Measurements from ENCODE around the gene PKP4. TPM values are rescaled to one million over a fixed set of nuclear protein-coding genes. Genes with fewer than 3 reads are reported as not detected.

The PKP4 gene
- total RNA-seq, 1 experiment from 2014 or later = 52.0 TPM

DNA sequence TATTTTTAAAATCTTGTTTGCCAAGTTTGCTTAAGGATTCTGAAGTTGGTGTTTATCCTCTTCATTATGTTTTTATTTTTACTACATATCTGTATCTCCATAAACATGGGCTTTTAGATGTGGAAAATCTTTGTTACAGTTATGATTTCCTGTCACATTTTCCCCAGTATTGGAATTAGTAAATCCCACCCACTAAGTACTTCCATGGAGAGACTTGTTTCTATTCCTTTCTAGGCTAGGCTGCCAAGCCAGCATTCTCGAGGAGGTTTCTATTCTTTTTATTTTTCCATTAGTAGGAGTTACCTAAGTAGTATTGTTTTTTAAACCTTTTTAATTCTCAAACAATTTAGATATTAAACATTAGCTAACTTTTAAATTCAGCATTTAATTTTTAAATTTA, 22.1 kb downstream of the PKP4 start:
- Mint-ChIP-seq H3K9me3 (peaks cover 0 to 3% of the 10 kb centered on the region in 2 experiments; a peak in 1 of 5 replicates), H3K4me3 (no peak overlapping the region), H3K4me1 (peaks cover 10 to 29% of the 10 kb centered on the region in 2 experiments), H3K27me3 (ENCODE audit: low read depth) (no peaks in the 10 kb centered on the region), H3K36me3 (ENCODE audit: insufficient read depth in 1 of 3, low read depth in 3 of 3) (peaks cover 0 to 7% (median 4%) of the 10 kb centered on the region in 3 experiments; a peak in 4 of 7 replicates), H3K27ac (no peak overlapping the region)
- H4K91ac ChIP-seq (ENCODE audit: insufficient read length, low read depth, low read length) = no peak overlapping the region
- no peak overlapping the region for H2BK12ac ChIP-seq (ENCODE audit: insufficient read length, low read depth, low read length)
- H3K4ac ChIP-seq (ENCODE audit: low read depth, low read length) = no peak overlapping the region
- no peak overlapping the region for H2BK120ac ChIP-seq (ENCODE audit: low read depth, low read length, poor library complexity, severe bottlenecking)
- WGBS (ENCODE audit: extremely low coverage, insufficient read length, low lambda C conversion rate) = no CpG with 5 or more reads among the region's 1 CpG
- no peaks in the 10 kb centered on the region for H3K23me2 ChIP-seq (ENCODE audit: insufficient read length, low read depth, low read length, poor library complexity, severe bottlenecking)
- H3K4me2 ChIP-seq (ENCODE audit: insufficient read depth, insufficient read length, low read length) = no peak overlapping the region
- H2AFZ ChIP-seq (ENCODE audit: low read length) = no peak overlapping the region
- H3K9me3 ChIP-seq (ENCODE audit: control insufficient read depth, low read depth, low read length) = no peaks in the 10 kb centered on the region
- H2BK5ac ChIP-seq (ENCODE audit: insufficient read length, low read length) = no peak overlapping the region
- no peak overlapping the region for H3T11ph ChIP-seq (ENCODE audit: low read length)
- H3K4me1 ChIP-seq (ENCODE audit: insufficient read depth, low read length) = no peaks in the 10 kb centered on the region; the same call in 1 of the 2 replicates
- H2BK15ac ChIP-seq (ENCODE audit: low read depth, low read length) = no peak overlapping the region
- H3K23ac ChIP-seq (ENCODE audit: insufficient read length, low read depth, low read length) = no peak overlapping the region
- no peak overlapping the region for H3K18ac ChIP-seq (ENCODE audit: insufficient read length, low read depth, low read length)
- H3K27ac ChIP-seq (ENCODE audit: insufficient read length, low read depth, low read length) = no peak overlapping the region
- H2AK5ac ChIP-seq (ENCODE audit: insufficient read length, low read length) = no peak overlapping the region
- no peak overlapping the region for H3K56ac ChIP-seq (ENCODE audit: insufficient read length, low read depth, low read length)
- no peak for DNase-seq
- no peak overlapping the region for H2BK20ac ChIP-seq (ENCODE audit: low read depth, low read length, poor library complexity, severe bottlenecking)
- TF ChIP-seq, protein P1, sequence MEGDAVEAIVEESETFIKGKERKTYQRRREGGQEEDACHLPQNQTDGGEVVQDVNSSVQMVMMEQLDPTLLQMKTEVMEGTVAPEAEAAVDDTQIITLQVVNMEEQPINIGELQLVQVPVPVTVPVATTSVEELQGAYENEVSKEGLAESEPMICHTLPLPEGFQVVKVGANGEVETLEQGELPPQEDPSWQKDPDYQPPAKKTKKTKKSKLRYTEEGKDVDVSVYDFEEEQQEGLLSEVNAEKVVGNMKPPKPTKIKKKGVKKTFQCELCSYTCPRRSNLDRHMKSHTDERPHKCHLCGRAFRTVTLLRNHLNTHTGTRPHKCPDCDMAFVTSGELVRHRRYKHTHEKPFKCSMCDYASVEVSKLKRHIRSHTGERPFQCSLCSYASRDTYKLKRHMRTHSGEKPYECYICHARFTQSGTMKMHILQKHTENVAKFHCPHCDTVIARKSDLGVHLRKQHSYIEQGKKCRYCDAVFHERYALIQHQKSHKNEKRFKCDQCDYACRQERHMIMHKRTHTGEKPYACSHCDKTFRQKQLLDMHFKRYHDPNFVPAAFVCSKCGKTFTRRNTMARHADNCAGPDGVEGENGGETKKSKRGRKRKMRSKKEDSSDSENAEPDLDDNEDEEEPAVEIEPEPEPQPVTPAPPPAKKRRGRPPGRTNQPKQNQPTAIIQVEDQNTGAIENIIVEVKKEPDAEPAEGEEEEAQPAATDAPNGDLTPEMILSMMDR (conservative IDR thresholded peaks at IDR 0.05) = no peak
- H3K27me3 ChIP-seq (ENCODE audit: insufficient read depth, low read length) = no peaks in the 10 kb centered on the region
- no peak overlapping the region for H3K14ac ChIP-seq (ENCODE audit: insufficient read depth, low read length)
- H3K9ac ChIP-seq (ENCODE audit: extremely low read depth, insufficient read length, low read length) = no peak overlapping the region
- no peak overlapping the region for H4K8ac ChIP-seq (replicated peaks; ENCODE audit: insufficient read length, low read depth, low read length)
- H3K79me2 ChIP-seq (ENCODE audit: insufficient read depth, low read length) = peaks cover 5% of the 10 kb centered on the region; the same call in 1 of the 2 replicates
- no peak overlapping the region for H4K5ac ChIP-seq (ENCODE audit: insufficient read length, low read depth, low read length)
- H4K20me1 ChIP-seq (ENCODE audit: control insufficient read depth, insufficient read depth, insufficient read length) = no peaks in the 10 kb centered on the region
- H3K79me1 ChIP-seq (ENCODE audit: insufficient read depth, low read depth, low read length, poor library complexity, severe bottlenecking) = peaks cover 7% of the 10 kb centered on the region
